ENCODE results near the gene FRRS1L.

Gene FRRS1L

DNA sequence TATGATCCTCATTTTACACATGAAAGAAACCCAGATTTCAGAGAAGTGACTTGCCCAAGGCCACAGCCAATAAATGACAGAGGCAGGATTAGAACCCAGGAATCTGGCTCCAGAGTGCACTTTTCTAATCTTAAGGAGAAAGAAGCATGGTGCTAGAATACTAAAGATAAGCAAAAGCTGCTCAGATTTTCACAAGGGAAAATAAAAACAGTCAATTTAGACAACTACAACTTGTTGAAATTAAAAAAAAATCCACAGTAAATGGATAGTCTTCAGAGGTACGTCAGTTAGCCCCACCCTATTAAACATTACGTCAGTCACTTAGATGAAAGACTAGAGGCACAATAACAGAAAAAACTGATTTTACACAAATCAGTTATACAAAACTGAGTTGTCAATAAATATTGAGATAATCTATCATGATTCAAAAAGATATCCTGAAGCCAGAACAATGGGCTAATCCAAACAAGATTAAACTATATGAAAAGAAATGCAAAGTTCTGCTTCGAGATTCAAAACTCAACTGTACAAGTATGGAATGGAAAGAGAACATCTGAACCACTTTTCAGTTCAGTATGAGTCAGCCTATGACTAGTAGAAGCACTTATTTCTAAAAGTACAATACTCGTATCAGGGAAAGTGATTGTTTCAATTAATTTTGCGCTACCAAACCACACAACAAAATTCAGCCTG, 56.6 kb downstream of the FRRS1L start:
- TF ChIP-seq RARB (CRISPR knock-in tag; IDR thresholded peaks at IDR 0.05) (no peak), ISL1 (CRISPR knock-in tag; IDR thresholded peaks at IDR 0.05) (peak; percentile 65)
- peak; percentile 74 for ATAC-seq

DNA sequence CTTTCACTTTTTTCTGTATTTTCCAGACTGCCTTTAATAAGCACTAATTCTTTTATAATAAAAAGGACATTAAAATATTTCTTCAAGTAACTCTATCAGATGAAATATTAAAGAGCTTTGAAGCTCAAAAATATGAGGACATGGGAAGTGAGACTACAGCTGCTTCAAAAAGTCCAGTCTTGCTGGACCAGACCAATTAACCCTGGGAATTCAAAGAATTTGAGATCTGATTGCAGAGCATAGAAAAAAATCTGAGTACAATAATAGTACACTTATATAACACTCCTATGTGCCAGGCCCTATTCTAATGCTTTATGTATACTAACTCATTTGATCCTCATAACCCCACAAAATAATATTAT, 57.1 kb downstream of the FRRS1L start:
- no peak for TF ChIP-seq GLIS3 (CRISPR knock-in tag; IDR thresholded peaks at IDR 0.05)
- TF ChIP-seq, protein P1, sequence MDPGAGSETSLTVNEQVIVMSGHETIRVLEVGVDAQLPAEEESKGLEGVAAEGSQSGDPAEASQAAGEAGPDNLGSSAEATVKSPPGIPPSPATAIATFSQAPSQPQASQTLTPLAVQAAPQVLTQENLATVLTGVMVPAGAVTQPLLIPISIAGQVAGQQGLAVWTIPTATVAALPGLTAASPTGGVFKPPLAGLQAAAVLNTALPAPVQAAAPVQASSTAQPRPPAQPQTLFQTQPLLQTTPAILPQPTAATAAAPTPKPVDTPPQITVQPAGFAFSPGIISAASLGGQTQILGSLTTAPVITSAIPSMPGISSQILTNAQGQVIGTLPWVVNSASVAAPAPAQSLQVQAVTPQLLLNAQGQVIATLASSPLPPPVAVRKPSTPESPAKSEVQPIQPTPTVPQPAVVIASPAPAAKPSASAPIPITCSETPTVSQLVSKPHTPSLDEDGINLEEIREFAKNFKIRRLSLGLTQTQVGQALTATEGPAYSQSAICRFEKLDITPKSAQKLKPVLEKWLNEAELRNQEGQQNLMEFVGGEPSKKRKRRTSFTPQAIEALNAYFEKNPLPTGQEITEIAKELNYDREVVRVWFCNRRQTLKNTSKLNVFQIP (CRISPR knock-in tag; IDR thresholded peaks at IDR 0.05; ENCODE audit: borderline replicate concordance, low read depth): no peak
- peak; percentile 54 for TF ChIP-seq ISL1 (CRISPR knock-in tag; IDR thresholded peaks at IDR 0.05)
- peak; percentile 11; the same call in 2 of the 3 replicates for ATAC-seq

DNA sequence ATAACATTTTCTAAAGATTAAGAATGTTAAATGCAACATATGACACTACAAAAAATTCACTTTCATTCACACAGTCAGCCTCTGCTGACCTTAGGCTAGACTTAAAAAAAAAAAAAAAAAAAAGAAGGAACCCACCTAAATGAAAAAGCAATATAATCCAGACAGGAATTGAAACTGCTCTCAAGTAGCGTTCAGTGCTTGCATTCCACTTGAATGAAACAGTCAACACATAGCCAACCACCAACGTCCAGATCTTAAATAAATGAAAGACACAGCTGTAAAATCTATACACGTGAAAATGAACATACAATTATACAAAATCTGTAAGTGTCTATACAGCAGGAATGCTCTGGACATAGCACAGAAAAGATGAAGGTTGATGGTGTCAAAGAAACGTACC, 58.7 kb downstream of the FRRS1L start:
- peak; percentile 54 for ATAC-seq
- TF ChIP-seq RARB (CRISPR knock-in tag; IDR thresholded peaks at IDR 0.05) (no peak), TOX (CRISPR knock-in tag; IDR thresholded peaks at IDR 0.05; ENCODE audit: borderline replicate concordance) (no peak), ZNF565 (CRISPR knock-in tag; conservative IDR thresholded peaks at IDR 0.05; ENCODE audit: low read depth) (no peak)

DNA sequence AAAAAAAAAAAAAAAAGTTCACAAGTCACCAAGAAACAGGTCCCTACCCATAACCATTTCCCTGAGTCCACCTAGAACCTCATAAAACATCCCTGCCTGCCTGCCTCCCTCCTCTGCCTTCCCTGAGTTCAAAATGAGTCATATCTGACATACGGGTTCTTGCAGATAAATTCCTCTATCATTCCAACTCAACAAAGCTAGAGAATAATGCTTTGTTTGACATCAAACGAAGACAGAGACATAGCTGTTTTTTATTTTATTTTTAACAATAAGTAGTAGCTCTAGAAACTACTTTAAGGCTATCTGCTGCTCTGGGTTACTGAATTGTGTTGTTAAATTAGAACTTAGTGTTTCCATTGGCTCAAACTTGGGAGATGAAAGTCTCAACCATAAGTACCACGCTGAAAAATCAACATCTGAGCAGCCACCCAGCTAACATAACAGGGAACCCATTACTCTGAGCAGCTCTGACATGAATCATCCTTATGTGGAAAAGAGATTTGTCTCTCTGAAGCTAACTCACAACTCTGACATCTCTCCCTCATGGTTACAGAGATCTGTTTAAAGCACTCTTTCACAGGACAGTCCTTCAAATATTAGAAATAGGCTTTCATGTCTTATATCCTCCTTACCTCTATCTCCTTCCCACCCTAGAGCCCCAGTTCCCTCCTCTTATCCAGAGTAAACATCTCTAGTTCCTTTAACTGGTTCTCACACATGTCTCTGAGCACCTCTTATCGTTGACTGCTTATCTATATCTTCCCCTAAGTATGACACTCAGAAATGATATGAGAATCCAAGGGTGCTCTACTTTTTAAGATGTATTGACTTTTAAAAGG, 59.4 kb downstream of the FRRS1L start:
- peak; percentile 80 for ATAC-seq
- no peak for TF ChIP-seq ZNF70 (CRISPR knock-in tag; IDR thresholded peaks at IDR 0.05)
- TF ChIP-seq ISL1 (CRISPR knock-in tag; IDR thresholded peaks at IDR 0.05): 0 out of 2 replicates have a peak, but pooled peaks have one; percentile 7
- TF ChIP-seq RARB (CRISPR knock-in tag; IDR thresholded peaks at IDR 0.05): no peak

DNA sequence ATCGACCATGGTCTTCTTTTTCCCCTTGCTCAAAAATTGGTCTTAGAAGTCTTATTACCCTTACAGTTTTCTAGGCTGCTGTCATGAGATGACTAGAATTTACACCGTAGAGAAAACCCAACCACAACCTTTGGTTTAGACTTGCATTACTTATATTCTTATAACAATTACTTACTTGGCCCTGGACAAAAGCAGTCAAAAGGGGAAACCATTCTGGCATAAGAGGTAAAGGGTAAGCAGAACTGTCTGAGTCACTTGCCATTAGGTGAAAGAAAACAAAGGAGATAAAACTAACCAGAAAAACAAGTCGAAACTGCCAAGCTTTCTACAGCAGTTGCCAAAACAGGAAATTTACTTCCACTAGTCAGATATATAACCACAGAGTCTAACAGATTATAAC, 65.2 kb downstream of the FRRS1L start:
- TF ChIP-seq ISL1 (CRISPR knock-in tag; IDR thresholded peaks at IDR 0.05) (peak; percentile 69), ZNF8 (CRISPR knock-in tag; IDR thresholded peaks at IDR 0.05) (no peak)
- peak; percentile 48 for ATAC-seq

DNA sequence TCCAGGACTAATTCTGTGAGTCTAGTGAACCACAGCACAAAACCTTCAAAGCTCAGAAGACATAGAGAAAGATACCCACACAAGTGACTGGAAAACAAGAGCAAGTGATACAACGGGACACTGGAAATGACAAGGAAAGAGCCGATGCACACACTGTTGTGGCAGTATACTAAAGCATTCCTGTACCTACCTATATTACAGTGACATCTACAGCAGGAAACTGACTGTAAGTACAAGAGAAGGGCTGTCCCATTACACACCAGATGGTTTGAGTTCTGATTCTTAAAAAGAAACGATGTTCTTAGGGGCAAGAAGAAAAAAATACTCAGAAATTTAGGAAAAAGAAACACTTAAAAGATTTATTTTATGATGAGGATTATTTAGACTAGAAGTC, 65.8 kb downstream of the FRRS1L start:
- ATAC-seq: no peak
- TF ChIP-seq ZC3H10 (CRISPR knock-in tag; IDR thresholded peaks at IDR 0.05) (no peak), GLIS3 (CRISPR knock-in tag; IDR thresholded peaks at IDR 0.05) (no peak), BACH2 (CRISPR knock-in tag; IDR thresholded peaks at IDR 0.05; ENCODE audit: borderline replicate concordance) (no peak), SNAI2 (CRISPR knock-in tag; IDR thresholded peaks at IDR 0.05) (no peak)

DNA sequence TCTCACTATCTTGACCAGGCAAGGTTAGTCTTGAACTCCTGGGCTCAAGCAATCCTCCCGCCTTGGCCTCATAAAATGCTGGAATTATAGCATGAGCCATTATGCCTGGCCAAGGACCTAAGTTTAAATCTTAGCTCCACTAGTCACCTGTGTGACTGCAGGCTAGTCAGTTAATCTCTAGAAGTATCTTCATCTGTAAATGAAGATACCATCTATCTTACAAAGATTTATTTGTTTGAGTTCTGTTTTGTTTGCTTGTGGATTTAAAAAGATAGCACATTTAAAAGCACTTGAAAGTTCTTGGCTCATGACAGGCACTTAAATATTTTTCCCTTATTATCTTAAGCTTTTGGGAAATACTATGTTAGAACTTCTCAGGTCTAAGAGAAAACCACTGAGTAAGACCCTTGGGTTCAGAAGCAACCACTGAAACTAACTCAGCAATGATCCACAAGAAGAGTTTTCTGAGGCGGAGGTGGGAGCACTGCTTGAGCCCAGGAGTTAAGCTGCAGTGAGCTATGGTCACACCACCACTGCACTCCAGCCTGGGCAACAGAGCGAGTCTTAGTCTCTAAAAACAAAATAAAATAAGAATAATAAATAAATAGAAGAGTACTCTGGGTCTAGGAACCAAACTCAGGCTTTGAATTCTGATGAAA, 66.4 kb downstream of the FRRS1L start:
- TF ChIP-seq ZNF70 (CRISPR knock-in tag; IDR thresholded peaks at IDR 0.05) (no peak), ISL1 (CRISPR knock-in tag; IDR thresholded peaks at IDR 0.05) (no peak), ZFP3 (CRISPR knock-in tag; IDR thresholded peaks at IDR 0.05) (no peak), TCF4 (CRISPR knock-in tag; IDR thresholded peaks at IDR 0.05; ENCODE audit: borderline replicate concordance) (no peak), ARNTL (CRISPR knock-in tag; IDR thresholded peaks at IDR 0.05; ENCODE audit: borderline replicate concordance, low read depth) (no peak), RARB (CRISPR knock-in tag; IDR thresholded peaks at IDR 0.05) (no peak), ZNF565 (CRISPR knock-in tag; conservative IDR thresholded peaks at IDR 0.05; ENCODE audit: low read depth) (no peak), BACH2 (CRISPR knock-in tag; IDR thresholded peaks at IDR 0.05; ENCODE audit: borderline replicate concordance) (no peak), PPARA (CRISPR knock-in tag; IDR thresholded peaks at IDR 0.05; ENCODE audit: borderline replicate concordance) (no peak), CSDC2 (CRISPR knock-in tag; IDR thresholded peaks at IDR 0.05) (no peak), ZNF8 (CRISPR knock-in tag; IDR thresholded peaks at IDR 0.05) (no peak), ZC3H10 (CRISPR knock-in tag; IDR thresholded peaks at IDR 0.05) (no peak)
- TF ChIP-seq, protein P2, sequence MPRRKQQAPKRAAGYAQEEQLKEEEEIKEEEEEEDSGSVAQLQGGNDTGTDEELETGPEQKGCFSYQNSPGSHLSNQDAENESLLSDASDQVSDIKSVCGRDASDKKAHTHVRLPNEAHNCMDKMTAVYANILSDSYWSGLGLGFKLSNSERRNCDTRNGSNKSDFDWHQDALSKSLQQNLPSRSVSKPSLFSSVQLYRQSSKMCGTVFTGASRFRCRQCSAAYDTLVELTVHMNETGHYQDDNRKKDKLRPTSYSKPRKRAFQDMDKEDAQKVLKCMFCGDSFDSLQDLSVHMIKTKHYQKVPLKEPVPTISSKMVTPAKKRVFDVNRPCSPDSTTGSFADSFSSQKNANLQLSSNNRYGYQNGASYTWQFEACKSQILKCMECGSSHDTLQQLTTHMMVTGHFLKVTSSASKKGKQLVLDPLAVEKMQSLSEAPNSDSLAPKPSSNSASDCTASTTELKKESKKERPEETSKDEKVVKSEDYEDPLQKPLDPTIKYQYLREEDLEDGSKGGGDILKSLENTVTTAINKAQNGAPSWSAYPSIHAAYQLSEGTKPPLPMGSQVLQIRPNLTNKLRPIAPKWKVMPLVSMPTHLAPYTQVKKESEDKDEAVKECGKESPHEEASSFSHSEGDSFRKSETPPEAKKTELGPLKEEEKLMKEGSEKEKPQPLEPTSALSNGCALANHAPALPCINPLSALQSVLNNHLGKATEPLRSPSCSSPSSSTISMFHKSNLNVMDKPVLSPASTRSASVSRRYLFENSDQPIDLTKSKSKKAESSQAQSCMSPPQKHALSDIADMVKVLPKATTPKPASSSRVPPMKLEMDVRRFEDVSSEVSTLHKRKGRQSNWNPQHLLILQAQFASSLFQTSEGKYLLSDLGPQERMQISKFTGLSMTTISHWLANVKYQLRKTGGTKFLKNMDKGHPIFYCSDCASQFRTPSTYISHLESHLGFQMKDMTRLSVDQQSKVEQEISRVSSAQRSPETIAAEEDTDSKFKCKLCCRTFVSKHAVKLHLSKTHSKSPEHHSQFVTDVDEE (CRISPR knock-in tag; IDR thresholded peaks at IDR 0.05): no peak
- TF ChIP-seq, protein P1 (CRISPR knock-in tag; IDR thresholded peaks at IDR 0.05; ENCODE audit: borderline replicate concordance, low read depth): no peak
- TF ChIP-seq, protein P3, sequence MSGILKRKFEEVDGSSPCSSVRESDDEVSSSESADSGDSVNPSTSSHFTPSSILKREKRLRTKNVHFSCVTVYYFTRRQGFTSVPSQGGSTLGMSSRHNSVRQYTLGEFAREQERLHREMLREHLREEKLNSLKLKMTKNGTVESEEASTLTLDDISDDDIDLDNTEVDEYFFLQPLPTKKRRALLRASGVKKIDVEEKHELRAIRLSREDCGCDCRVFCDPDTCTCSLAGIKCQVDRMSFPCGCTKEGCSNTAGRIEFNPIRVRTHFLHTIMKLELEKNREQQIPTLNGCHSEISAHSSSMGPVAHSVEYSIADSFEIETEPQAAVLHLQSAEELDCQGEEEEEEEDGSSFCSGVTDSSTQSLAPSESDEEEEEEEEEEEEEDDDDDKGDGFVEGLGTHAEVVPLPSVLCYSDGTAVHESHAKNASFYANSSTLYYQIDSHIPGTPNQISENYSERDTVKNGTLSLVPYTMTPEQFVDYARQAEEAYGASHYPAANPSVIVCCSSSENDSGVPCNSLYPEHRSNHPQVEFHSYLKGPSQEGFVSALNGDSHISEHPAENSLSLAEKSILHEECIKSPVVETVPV (CRISPR knock-in tag; IDR thresholded peaks at IDR 0.05): no peak
- no peak for ATAC-seq

Measured in SK-N-SH treated with all-trans-retinoic acid at 6 μM for 48 hours (cell line).